ENCODE measurements around the gene ADAM12.

ADAM12 gene

DNA sequence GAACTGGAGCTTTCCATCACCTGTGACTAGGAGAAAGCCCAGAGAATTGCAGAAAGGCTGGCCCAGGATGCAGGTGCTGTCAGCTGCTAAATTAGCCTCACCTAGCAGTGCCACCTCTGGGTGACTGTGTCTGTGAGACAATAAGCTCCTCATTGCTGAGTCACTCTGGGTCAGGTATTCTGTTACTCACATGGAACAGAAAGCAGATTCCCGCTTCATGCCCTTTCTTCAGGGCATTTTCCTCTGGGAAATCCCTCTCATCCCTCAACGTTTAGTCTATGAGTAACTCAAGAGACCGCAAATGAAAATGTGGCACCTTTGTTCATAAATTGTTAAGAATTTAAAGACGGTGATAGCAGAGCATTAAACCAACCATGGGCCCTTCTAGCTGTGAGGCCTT lies 184.0 kb downstream of the ADAM12 start:
- H3K36me3 ChIP-seq (ENCODE audit: insufficient read depth, low read length) = no peaks in the 10 kb centered on the region
- no peaks in the 10 kb centered on the region for H4K20me1 ChIP-seq (ENCODE audit: insufficient read depth, low read length)
- no peak overlapping the region for H3K4me2 ChIP-seq (ENCODE audit: insufficient read depth, low read length)
- H2AFZ ChIP-seq (ENCODE audit: low read depth, low read length) = no peak overlapping the region
- no peak overlapping the region for H3K4me3 ChIP-seq (ENCODE audit: low read depth in 1 of 2, low read length in 2 of 2)
- H3K27ac ChIP-seq (ENCODE audit: low read length) = no peak overlapping the region
- H3K27me3 ChIP-seq (ENCODE audit: insufficient read depth, low read length, poor library complexity) = no peaks in the 10 kb centered on the region
- no peaks in the 10 kb centered on the region for H3K9me3 ChIP-seq (ENCODE audit: insufficient read depth, low read length, severe bottlenecking)
- H3K79me2 ChIP-seq (ENCODE audit: insufficient read depth, low read length) = no peaks in the 10 kb centered on the region
- TF ChIP-seq EZH2 (IDR thresholded peaks at IDR 0.05; ENCODE audit: borderline replicate concordance, low read depth, low read length, severe bottlenecking) = no peak
- TF ChIP-seq, protein P1, sequence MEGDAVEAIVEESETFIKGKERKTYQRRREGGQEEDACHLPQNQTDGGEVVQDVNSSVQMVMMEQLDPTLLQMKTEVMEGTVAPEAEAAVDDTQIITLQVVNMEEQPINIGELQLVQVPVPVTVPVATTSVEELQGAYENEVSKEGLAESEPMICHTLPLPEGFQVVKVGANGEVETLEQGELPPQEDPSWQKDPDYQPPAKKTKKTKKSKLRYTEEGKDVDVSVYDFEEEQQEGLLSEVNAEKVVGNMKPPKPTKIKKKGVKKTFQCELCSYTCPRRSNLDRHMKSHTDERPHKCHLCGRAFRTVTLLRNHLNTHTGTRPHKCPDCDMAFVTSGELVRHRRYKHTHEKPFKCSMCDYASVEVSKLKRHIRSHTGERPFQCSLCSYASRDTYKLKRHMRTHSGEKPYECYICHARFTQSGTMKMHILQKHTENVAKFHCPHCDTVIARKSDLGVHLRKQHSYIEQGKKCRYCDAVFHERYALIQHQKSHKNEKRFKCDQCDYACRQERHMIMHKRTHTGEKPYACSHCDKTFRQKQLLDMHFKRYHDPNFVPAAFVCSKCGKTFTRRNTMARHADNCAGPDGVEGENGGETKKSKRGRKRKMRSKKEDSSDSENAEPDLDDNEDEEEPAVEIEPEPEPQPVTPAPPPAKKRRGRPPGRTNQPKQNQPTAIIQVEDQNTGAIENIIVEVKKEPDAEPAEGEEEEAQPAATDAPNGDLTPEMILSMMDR (IDR thresholded peaks at IDR 0.05; ENCODE audit: borderline replicate concordance, extremely low read depth, low read length, poor library complexity, severe bottlenecking) = no peak
- DNase-seq (no peak), ATAC-seq (ENCODE audit: insufficient read depth, low read depth) (no peak)
- H3K4me1 ChIP-seq (ENCODE audit: insufficient read depth, low read length) = no peaks in the 10 kb centered on the region
- no peak overlapping the region for H3K9ac ChIP-seq (ENCODE audit: low read depth, low read length)

DNA sequence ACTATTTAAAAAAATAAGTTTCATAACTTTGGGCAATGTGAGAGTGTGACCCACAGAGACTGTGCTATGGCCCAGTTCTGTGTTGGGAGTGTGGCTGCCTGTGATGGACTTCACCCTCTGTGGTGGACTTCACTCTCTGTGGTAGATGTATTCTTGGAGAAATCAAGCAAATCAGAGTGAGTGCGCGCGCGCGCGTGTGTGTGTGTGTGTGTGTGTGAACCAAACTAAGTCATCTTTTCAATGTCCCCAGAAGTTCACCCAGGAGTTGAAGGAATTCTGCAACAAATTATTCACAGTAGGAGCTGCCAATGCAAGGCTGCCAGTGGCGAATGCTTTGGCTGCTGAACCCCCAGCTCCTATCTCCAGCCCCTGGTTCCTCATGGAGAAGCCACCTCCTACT lies 184.5 kb downstream of the ADAM12 start:
- H4K20me1 ChIP-seq (ENCODE audit: insufficient read depth, low read length) = no peaks in the 10 kb centered on the region
- H3K4me3 ChIP-seq (ENCODE audit: low read depth in 1 of 2, low read length in 2 of 2) = no peak overlapping the region
- DNase-seq (no peak), ATAC-seq (ENCODE audit: insufficient read depth, low read depth) (no peak)
- no peaks in the 10 kb centered on the region for H3K27me3 ChIP-seq (ENCODE audit: insufficient read depth, low read length, poor library complexity)
- H3K36me3 ChIP-seq (ENCODE audit: insufficient read depth, low read length) = no peaks in the 10 kb centered on the region
- H3K79me2 ChIP-seq (ENCODE audit: insufficient read depth, low read length) = no peaks in the 10 kb centered on the region
- H3K9me3 ChIP-seq (ENCODE audit: insufficient read depth, low read length, severe bottlenecking) = no peaks in the 10 kb centered on the region
- H3K9ac ChIP-seq (ENCODE audit: low read depth, low read length) = no peak overlapping the region
- H2AFZ ChIP-seq (ENCODE audit: low read depth, low read length) = no peak overlapping the region
- no peak overlapping the region for H3K27ac ChIP-seq (ENCODE audit: low read length)
- TF ChIP-seq, protein P1 (IDR thresholded peaks at IDR 0.05; ENCODE audit: borderline replicate concordance, extremely low read depth, low read length, poor library complexity, severe bottlenecking) = no peak
- no peak for TF ChIP-seq EZH2 (IDR thresholded peaks at IDR 0.05; ENCODE audit: borderline replicate concordance, low read depth, low read length, severe bottlenecking)
- H3K4me2 ChIP-seq (ENCODE audit: insufficient read depth, low read length) = no peak overlapping the region
- H3K4me1 ChIP-seq (ENCODE audit: insufficient read depth, low read length) = no peaks in the 10 kb centered on the region

DNA sequence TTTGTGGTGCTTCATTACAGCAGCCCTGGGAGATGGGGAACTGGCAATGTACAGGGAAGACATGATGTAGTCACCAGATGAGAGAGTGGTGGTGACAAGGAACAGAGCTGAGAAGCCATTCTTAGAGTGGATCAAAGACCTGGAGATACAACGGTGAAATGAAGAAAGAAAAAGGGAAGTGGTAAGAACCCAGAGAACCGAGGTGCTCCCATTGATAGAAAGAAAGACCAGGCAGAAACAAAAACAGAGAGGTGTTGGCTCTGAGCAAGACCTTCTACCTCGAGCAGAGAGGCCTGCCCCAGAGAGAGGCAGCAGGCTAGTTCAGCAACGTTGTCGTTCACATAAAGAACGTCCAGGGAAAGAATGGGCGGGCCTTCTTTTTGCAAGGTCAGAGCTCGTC lies 186.7 kb downstream of the ADAM12 start:
- DNase-seq (no peak), ATAC-seq (ENCODE audit: insufficient read depth, low read depth) (no peak)
- Histone ChIP-seq H3K9ac (ENCODE audit: low read depth, low read length) (no peak overlapping the region), H3K9me3 (ENCODE audit: insufficient read depth, low read length, severe bottlenecking) (no peaks in the 10 kb centered on the region), H2AFZ (ENCODE audit: low read depth, low read length) (no peak overlapping the region), H3K27me3 (ENCODE audit: insufficient read depth, low read length, poor library complexity) (no peaks in the 10 kb centered on the region), H3K4me1 (ENCODE audit: insufficient read depth, low read length) (no peaks in the 10 kb centered on the region), H3K27ac (ENCODE audit: low read length) (no peak overlapping the region), H4K20me1 (ENCODE audit: insufficient read depth, low read length) (no peaks in the 10 kb centered on the region), H3K4me2 (ENCODE audit: insufficient read depth, low read length) (no peak overlapping the region), H3K4me3 (ENCODE audit: low read depth in 1 of 2, low read length in 2 of 2) (no peak overlapping the region), H3K79me2 (ENCODE audit: insufficient read depth, low read length) (no peaks in the 10 kb centered on the region), H3K36me3 (ENCODE audit: insufficient read depth, low read length) (no peaks in the 10 kb centered on the region)
- TF ChIP-seq, protein P1 (IDR thresholded peaks at IDR 0.05; ENCODE audit: borderline replicate concordance, extremely low read depth, low read length, poor library complexity, severe bottlenecking) = no peak
- TF ChIP-seq EZH2 (IDR thresholded peaks at IDR 0.05; ENCODE audit: borderline replicate concordance, low read depth, low read length, severe bottlenecking) = no peak
